Right lobe of liver (tissue), 4 donors: Measurements from ENCODE around the gene FSD2.

Experiments used
- POLR2A ChIP-seq: fragments of 450-650 bp; IDR thresholded peaks from one replicate; pipeline ENCODE4 v1.6.1; 2017; ENCODE audit warnings: antibody characterized with exemption, mild to moderate bottlenecking
- TF ChIP-seq, protein P1 (sequence below), 4 donors: fragments of 200-600 bp in 3 of 4; fragments of 450-650 bp in 1 of 4; IDR thresholded peaks; one replicate each; pipeline versions ENCODE4 v1.5.1 to v1.8.0; 2016 to 2022; ENCODE audit warnings: antibody characterized with exemption in 4 of 4, mild to moderate bottlenecking in 2 of 4
- donor health status: DM: no; HTN: no; CAD: no.
- donor health status: DM: no; HTN: no; CAD: no.
- donor health status: DM: no; HTN: yes; CAD: no.

DNA sequence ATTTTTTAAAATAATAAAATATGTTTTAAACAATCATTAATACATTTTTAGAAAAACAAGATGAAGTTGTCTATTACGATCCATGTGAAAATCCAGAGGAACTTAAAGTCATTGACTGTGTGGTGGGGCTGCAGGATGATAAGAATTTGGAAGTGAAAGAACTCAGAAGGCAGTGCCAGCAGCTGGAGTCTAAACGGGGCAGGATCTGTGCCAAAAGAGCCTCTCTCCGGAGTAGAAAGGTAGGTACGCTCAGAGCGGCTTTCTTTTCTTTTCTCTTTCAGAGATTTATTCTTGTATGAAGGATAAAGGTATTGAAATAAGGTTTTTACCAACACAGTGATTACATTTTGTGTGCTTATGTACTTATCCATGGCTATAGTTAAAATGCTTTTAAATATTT is 17.2 kb upstream of the FSD2 start:
- TF ChIP-seq, protein P1, sequence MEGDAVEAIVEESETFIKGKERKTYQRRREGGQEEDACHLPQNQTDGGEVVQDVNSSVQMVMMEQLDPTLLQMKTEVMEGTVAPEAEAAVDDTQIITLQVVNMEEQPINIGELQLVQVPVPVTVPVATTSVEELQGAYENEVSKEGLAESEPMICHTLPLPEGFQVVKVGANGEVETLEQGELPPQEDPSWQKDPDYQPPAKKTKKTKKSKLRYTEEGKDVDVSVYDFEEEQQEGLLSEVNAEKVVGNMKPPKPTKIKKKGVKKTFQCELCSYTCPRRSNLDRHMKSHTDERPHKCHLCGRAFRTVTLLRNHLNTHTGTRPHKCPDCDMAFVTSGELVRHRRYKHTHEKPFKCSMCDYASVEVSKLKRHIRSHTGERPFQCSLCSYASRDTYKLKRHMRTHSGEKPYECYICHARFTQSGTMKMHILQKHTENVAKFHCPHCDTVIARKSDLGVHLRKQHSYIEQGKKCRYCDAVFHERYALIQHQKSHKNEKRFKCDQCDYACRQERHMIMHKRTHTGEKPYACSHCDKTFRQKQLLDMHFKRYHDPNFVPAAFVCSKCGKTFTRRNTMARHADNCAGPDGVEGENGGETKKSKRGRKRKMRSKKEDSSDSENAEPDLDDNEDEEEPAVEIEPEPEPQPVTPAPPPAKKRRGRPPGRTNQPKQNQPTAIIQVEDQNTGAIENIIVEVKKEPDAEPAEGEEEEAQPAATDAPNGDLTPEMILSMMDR (IDR thresholded peaks at IDR 0.05), result no peak
- no peak for TF ChIP-seq POLR2A
